SK-N-SH (cell line): ENCODE data around the gene GALNS. TPM values are rescaled to one million over a fixed set of nuclear protein-coding genes. Genes with fewer than 3 reads are reported as not detected.

Experiments used
- CTCF ChIA-PET: fragments of 300-600, 350-600 bp; formaldehyde crosslinking; extraction: SDS; loops from one replicate; lab custom pipeline; 2021; lab: Yijun Ruan, JAX
- POLR2A ChIA-PET: fragments of 350-600 bp; sonication (Branson Sonifier 250); formaldehyde crosslinking; extraction: SDS; loops from one replicate; lab custom pipeline; 2020; ENCODE audit warnings: antibody characterized with exemption, inconsistent platforms; lab: Yijun Ruan, JAX
- DNase-seq: peaks from one replicate; pipeline ENCODE4 v3.0.0; 2012
- H2AFZ ChIP-seq: fragments of 200-600 bp; sonication (generic); 2 replicates; pipeline ENCODE4 v1.8.1; 2016; ENCODE audit warnings: antibody characterized with exemption, mild to moderate bottlenecking, low read depth
- H3F3A ChIP-seq: fragments of 200-600 bp; sonication (generic); replicated peaks from 2 replicates; pipeline ENCODE3; 2016; ENCODE audit warnings: antibody characterized with exemption, mild to moderate bottlenecking; ENCODE audit not compliant: insufficient read depth
- H3K27ac ChIP-seq, 2 experiments: fragments of 200-500 bp in 1 of 2; fragments of 200-600 bp in 1 of 2; sonication (Bioruptor generic) in 1 of 2; sonication (generic), shearing (Covaris generic) in 1 of 2; 2 replicates each; pipeline versions ENCODE4 v1.5.1 to v1.6.1; 2014 to 2016; ENCODE audit warnings: low read depth in 2 of 2, inconsistent platforms in 1 of 2, low read length in 1 of 2, mild to moderate bottlenecking in 1 of 2, mixed read lengths in 1 of 2
- H3K27me3 ChIP-seq: fragments of 200-600 bp; sonication (generic), shearing (Covaris generic); 2 replicates; pipeline ENCODE4 v1.6.1; 2016; ENCODE audit warnings: mixed run types; ENCODE audit not compliant: insufficient read depth
- H3K36me3 ChIP-seq, 2 experiments: fragments of 200-500 bp in 1 of 2; fragments of 200-600 bp in 1 of 2; sonication (Bioruptor generic) in 1 of 2; sonication (generic) in 1 of 2; replicated peaks in 1 of 2; 2 replicates each; pipeline versions ENCODE3 to v1.5.1; 2014 to 2016; ENCODE audit warnings: low read length in 1 of 2, mild to moderate bottlenecking in 1 of 2; ENCODE audit not compliant: insufficient read depth in 2 of 2, control insufficient read depth in 1 of 2
- H3K4me1 ChIP-seq, 2 experiments: fragments of 200-500 bp in 1 of 2; fragments of 200-600 bp in 1 of 2; sonication (Bioruptor generic) in 1 of 2; sonication (generic), shearing (Covaris generic) in 1 of 2; 2 replicates each; pipeline versions ENCODE4 v1.5.1 to v1.6.1; 2014 to 2016; ENCODE audit warnings: low read depth in 1 of 2, low read length in 1 of 2, mixed run types in 1 of 2; ENCODE audit not compliant: insufficient read depth in 2 of 2, control insufficient read depth in 1 of 2
- H3K4me2 ChIP-seq: fragments of 200-600 bp; sonication (generic), shearing (Covaris generic); 2 replicates; pipeline ENCODE4 v1.6.1; 2017; ENCODE audit warnings: mixed run types
- H3K4me3 ChIP-seq, 2 experiments: fragments of 200-500 bp in 1 of 2; fragments of 200-600 bp in 1 of 2; sonication (Bioruptor generic) in 1 of 2; sonication (generic), shearing (Covaris generic) in 1 of 2; 2 replicates each; pipeline versions ENCODE4 v1.5.1 to v1.8.1; 2014 to 2016; ENCODE audit warnings: low read depth in 2 of 2, inconsistent platforms in 1 of 2, low read length in 1 of 2, mild to moderate bottlenecking in 1 of 2, mixed read lengths in 1 of 2, moderate library complexity in 1 of 2
- H3K79me2 ChIP-seq: fragments of 200-600 bp; sonication (generic); 2 replicates; pipeline ENCODE4 v1.8.1; 2017; ENCODE audit warnings: mild to moderate bottlenecking; ENCODE audit not compliant: insufficient read depth
- H3K9ac ChIP-seq: fragments of 200-600 bp; sonication (generic); 2 replicates; pipeline ENCODE4 v1.6.1; 2017; ENCODE audit warnings: mixed run types
- H3K9me2 ChIP-seq: fragments of 200-600 bp; sonication (generic); 2 replicates; pipeline ENCODE4 v1.6.1; 2017; ENCODE audit warnings: mixed run types
- H3K9me3 ChIP-seq: fragments of 200-600 bp; sonication (generic); 2 replicates; pipeline ENCODE4 v1.6.1; 2017; ENCODE audit warnings: mixed run types, mild to moderate bottlenecking, moderate library complexity
- H4K20me1 ChIP-seq: fragments of 200-600 bp; sonication (generic); 2 replicates; pipeline ENCODE4 v1.6.1; 2017; ENCODE audit warnings: mild to moderate bottlenecking, mixed run types; ENCODE audit not compliant: insufficient read depth
- ELF1 ChIP-seq: IDR thresholded peaks from 2 replicates; pipeline ENCODE4 v1.4.0; 2012
- EP300 ChIP-seq, 2 experiments: IDR thresholded peaks; 2 replicates each; pipeline versions ENCODE4 v1.4.0 to v1.6.1; 2012; ENCODE audit warnings: borderline replicate concordance in 1 of 2, low read depth in 1 of 2, low read length in 1 of 2
- FOSL2 ChIP-seq: IDR thresholded peaks from 2 replicates; pipeline ENCODE4 v1.4.0; 2012; ENCODE audit warnings: low read depth, mild to moderate bottlenecking, moderate library complexity, borderline replicate concordance
- FOXJ3 ChIP-seq: sonication (generic); formaldehyde crosslinking; IDR thresholded peaks from 2 replicates; pipeline ENCODE4 v1.5.1; 2020; ENCODE audit warnings: mild to moderate bottlenecking, missing genetic modification reagents
- FOXM1 ChIP-seq: IDR thresholded peaks from 2 replicates; pipeline ENCODE4 v1.4.0; 2012; ENCODE audit warnings: low read depth, mild to moderate bottlenecking
- GABPA ChIP-seq: IDR thresholded peaks from 2 replicates; pipeline ENCODE4 v1.4.0; 2012; ENCODE audit warnings: low read depth, mild to moderate bottlenecking
- GATA2 ChIP-seq: sonication (generic); formaldehyde crosslinking; IDR thresholded peaks from 2 replicates; pipeline ENCODE4 v1.5.0; 2020; ENCODE audit warnings: mild to moderate bottlenecking, missing genetic modification reagents
- JUND ChIP-seq: IDR thresholded peaks from 2 replicates; pipeline ENCODE4 v1.4.0; 2012
- NFIC ChIP-seq: IDR thresholded peaks from 2 replicates; pipeline ENCODE4 v1.4.0; 2012; ENCODE audit warnings: borderline replicate concordance
- NRF1 ChIP-seq: IDR thresholded peaks from 2 replicates; pipeline ENCODE4 v1.6.1; 2012; ENCODE audit warnings: low read depth, mild to moderate bottlenecking, low read length
- PBX3 ChIP-seq: IDR thresholded peaks from 2 replicates; pipeline ENCODE4; 2012
- POLR2AphosphoS5 ChIP-seq: IDR thresholded peaks from 2 replicates; pipeline ENCODE4 v1.6.1; 2012; ENCODE audit warnings: low read depth, low read length
- RAD21 ChIP-seq: IDR thresholded peaks from 2 replicates; pipeline ENCODE4 v1.6.1; 2012; ENCODE audit warnings: mild to moderate bottlenecking, low read length
- RXRA ChIP-seq: IDR thresholded peaks from 2 replicates; pipeline ENCODE4 v1.4.0; 2012; ENCODE audit warnings: low read depth, mild to moderate bottlenecking, borderline replicate concordance
- SIN3A ChIP-seq: IDR thresholded peaks from 2 replicates; pipeline ENCODE4 v1.6.1; 2012; ENCODE audit warnings: low read depth, mild to moderate bottlenecking, low read length, moderate library complexity, borderline replicate concordance
- SMC3 ChIP-seq: IDR thresholded peaks from 2 replicates; pipeline ENCODE4 v1.6.1; 2012; ENCODE audit warnings: low read depth, low read length, improper control_type of control experiment
- TAF1 ChIP-seq: IDR thresholded peaks from 2 replicates; pipeline ENCODE4 v1.6.1; 2012; ENCODE audit warnings: low read depth, mild to moderate bottlenecking, low read length, moderate library complexity, borderline replicate concordance
- TCF12 ChIP-seq: IDR thresholded peaks from 2 replicates; pipeline ENCODE4 v1.4.0; 2012
- TEAD4 ChIP-seq: IDR thresholded peaks from 2 replicates; pipeline ENCODE4 v1.4.0; 2012; ENCODE audit warnings: mild to moderate bottlenecking, borderline replicate concordance; ENCODE audit not compliant: insufficient read depth
- USF1 ChIP-seq: IDR thresholded peaks from 2 replicates; pipeline ENCODE4 v1.4.0; 2012; ENCODE audit warnings: low read depth, borderline replicate concordance
- USF2 ChIP-seq: fragments of 150-350 bp; IDR thresholded peaks from 2 replicates; pipeline ENCODE4 v1.6.1; 2017; ENCODE audit warnings: antibody characterized with exemption, low read length, low read depth, borderline replicate concordance
- YY1 ChIP-seq: IDR thresholded peaks from 2 replicates; pipeline ENCODE4 v1.4.0; 2012; ENCODE audit warnings: low read depth, mild to moderate bottlenecking
- WGBS: methylation state at CpG from one replicate; pipeline ENCODE4 v1.1.6; 2017; ENCODE audit warnings: low lambda C conversion rate; 5-methylcytosine and 5-hydroxymethylcytosine counted together
- polyA plus RNA-seq, 3 experiments: library from polyadenylated mRNA; depleted of rRNA; stranded (reverse); fragments of >200 nt; gene quantifications; 2 replicates each; pipeline ENCODE4 v1.2.3, GENCODE V29; 2012

GALNS gene
- polyA plus RNA-seq, 1 of the 3 experiments (the other 2 are of a cell fraction) = 16.5 TPM

- no peak for DNase-seq
- Histone ChIP-seq H3K4me2 (peak overlapping the region; percentile 91), H4K20me1 (peaks cover 54% of the 10 kb centered on the region), H3K27me3 (no peaks in the 10 kb centered on the region), H3K36me3 (no peaks in the 10 kb centered on the region), H3F3A (peaks cover 20% of the 10 kb centered on the region), H3K27ac (peak overlapping the region; percentile 31 to 84; a peak in 3 of 4 replicates), H3K79me2 (peaks cover 67% of the 10 kb centered on the region), H3K9ac (peak overlapping the region; percentile 81), H3K4me3 (peak overlapping the region; percentile 58 to 76; a peak in 3 of 4 replicates), H3K9me2 (no peaks in the 10 kb centered on the region), H3K9me3 (no peaks in the 10 kb centered on the region), H3K4me1 (peaks cover 0 to 41% of the 10 kb centered on the region in 2 experiments; a peak in 3 of 4 replicates), H2AFZ (no peak overlapping the region)
- POLR2A ChIA-PET = no interaction called here
- 52% methylated on average over 17 of the region's 27 CpGs for WGBS
- CTCF ChIA-PET = interaction anchor here (0.7 to 2.2 kb wide), 7 partner anchors 10 to 50 kb away, joined by 3 to 5 read pairs (median 4); no protein-coding TSS in a partner anchor
- TF ChIP-seq PBX3 = 0 out of 2 replicates have a peak, but pooled peaks have one; percentile 7
- no peak for TF ChIP-seq RAD21
These were observed 73.2 kb downstream of the GALNS start for GRCh38 chr16:88783391-88784073.

- peaks cover 20% of the 10 kb centered on the region for H3F3A ChIP-seq
- H3K79me2 ChIP-seq = peaks cover 75% of the 10 kb centered on the region
- no peaks in the 10 kb centered on the region for H3K27me3 ChIP-seq
- ChIA-PET CTCF (interaction anchor here (1.0 to 3.9 kb wide), 11 partner anchors 9 to 461 kb away, joined by 3 to 35 read pairs (median 4); no protein-coding TSS in a partner anchor), POLR2A (no interaction called here)
- peaks cover 0 to 41% of the 10 kb centered on the region in 2 experiments; a peak in 3 of 4 replicates for H3K4me1 ChIP-seq
- peaks cover 62% of the 10 kb centered on the region for H4K20me1 ChIP-seq
- no peak overlapping the region for H2AFZ ChIP-seq
- peak overlapping the region; percentile 81; the same call in 1 of the 2 replicates for H3K9ac ChIP-seq
- H3K9me3 ChIP-seq = no peaks in the 10 kb centered on the region
- peak overlapping the region; percentile 58 to 76; a peak in 3 of 4 replicates for H3K4me3 ChIP-seq
- DNase-seq = no peak
- H3K9me2 ChIP-seq = no peaks in the 10 kb centered on the region
- H3K27ac ChIP-seq = peak overlapping the region; percentile 31 to 84; a peak in 3 of 4 replicates
- H3K4me2 ChIP-seq = peak overlapping the region; percentile 91
- 32% methylated on average over 8 of the region's 16 CpGs for WGBS
- H3K36me3 ChIP-seq = no peaks in the 10 kb centered on the region
- TF ChIP-seq TEAD4 = peak; percentile 54
- TF ChIP-seq ELF1 = no peak
- TF ChIP-seq GATA2 = no peak
- no peak for TF ChIP-seq USF1
- no peak for TF ChIP-seq YY1
- peak; percentile 89 for TF ChIP-seq PBX3
- no peak for TF ChIP-seq FOXM1
- TF ChIP-seq POLR2AphosphoS5 = peak; percentile 66; the same call in 1 of the 2 replicates
- peak in 1 of 2 experiments; percentile 74; a peak in 1 of 4 replicates for TF ChIP-seq EP300 (IDR thresholded peaks at IDR 0.05; ENCODE audit: borderline replicate concordance in 1 of 2, low read depth in 1 of 2, low read length in 1 of 2)
- peak; percentile 63; the same call in 1 of the 2 replicates for TF ChIP-seq RXRA
- peak; percentile 65; the same call in 1 of the 2 replicates for TF ChIP-seq SIN3A
- no peak for TF ChIP-seq RAD21
- peak; percentile 95 for TF ChIP-seq FOSL2
- TF ChIP-seq TAF1 = no peak
- TF ChIP-seq GABPA = no peak
- peak; percentile 81 for TF ChIP-seq JUND
- peak; percentile 92 for TF ChIP-seq TCF12
- TF ChIP-seq NFIC = peak; percentile 81
- TF ChIP-seq FOXJ3 = no peak
- no peak for TF ChIP-seq SMC3
- TF ChIP-seq NRF1 = no peak
- no peak for TF ChIP-seq USF2
These were observed 74.0 kb downstream of the GALNS start for GRCh38 chr16:88782454-88783390.
